ENCODE data around the gene MGME1.

DNA sequence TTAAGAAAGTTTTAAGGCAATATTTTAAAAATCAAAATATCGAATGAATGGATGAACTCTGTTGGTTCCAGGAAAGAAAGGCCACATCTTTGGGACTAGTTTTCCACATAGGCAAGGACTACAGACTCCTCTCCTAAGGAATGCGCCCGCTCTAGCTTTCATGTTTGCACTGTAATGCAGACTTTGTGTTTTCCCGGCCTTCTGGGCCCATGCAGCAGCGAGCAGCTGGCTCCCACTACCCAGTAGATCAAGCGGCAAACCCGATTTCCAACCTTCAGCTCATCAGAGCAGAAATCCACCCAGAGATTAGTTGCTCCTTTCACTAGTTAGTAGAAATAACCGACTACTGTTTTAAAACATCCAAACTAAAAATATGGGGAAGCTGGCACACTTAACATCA, 61.2 kb downstream of the MGME1 start:
- TF ChIP-seq, protein P1, sequence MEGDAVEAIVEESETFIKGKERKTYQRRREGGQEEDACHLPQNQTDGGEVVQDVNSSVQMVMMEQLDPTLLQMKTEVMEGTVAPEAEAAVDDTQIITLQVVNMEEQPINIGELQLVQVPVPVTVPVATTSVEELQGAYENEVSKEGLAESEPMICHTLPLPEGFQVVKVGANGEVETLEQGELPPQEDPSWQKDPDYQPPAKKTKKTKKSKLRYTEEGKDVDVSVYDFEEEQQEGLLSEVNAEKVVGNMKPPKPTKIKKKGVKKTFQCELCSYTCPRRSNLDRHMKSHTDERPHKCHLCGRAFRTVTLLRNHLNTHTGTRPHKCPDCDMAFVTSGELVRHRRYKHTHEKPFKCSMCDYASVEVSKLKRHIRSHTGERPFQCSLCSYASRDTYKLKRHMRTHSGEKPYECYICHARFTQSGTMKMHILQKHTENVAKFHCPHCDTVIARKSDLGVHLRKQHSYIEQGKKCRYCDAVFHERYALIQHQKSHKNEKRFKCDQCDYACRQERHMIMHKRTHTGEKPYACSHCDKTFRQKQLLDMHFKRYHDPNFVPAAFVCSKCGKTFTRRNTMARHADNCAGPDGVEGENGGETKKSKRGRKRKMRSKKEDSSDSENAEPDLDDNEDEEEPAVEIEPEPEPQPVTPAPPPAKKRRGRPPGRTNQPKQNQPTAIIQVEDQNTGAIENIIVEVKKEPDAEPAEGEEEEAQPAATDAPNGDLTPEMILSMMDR (IDR thresholded peaks at IDR 0.05): no peak
- no peak for TF ChIP-seq POLR2A (IDR thresholded peaks at IDR 0.05)

All from uterus (tissue), 2 donors.